ENCODE results near the gene WDR43. TPM values are rescaled to one million over a fixed set of nuclear protein-coding genes. Genes with fewer than 3 reads are reported as not detected.

The WDR43 gene
- total RNA-seq, 1 experiment from 2014 or later, result 112 TPM

GRCh38 chr2:28894470-28895188 is at the start of gene WDR43 (continued):
- TF ChIP-seq PREB (CRISPR knock-in tag; IDR thresholded peaks at IDR 0.05; ENCODE audit: borderline replicate concordance) (no peak), FOXP4 (CRISPR knock-in tag; IDR thresholded peaks at IDR 0.05) (no peak), FOXK1 (CRISPR knock-in tag; IDR thresholded peaks at IDR 0.05) (peak; percentile 77; the same call in 1 of the 2 replicates), ZNF416 (CRISPR knock-in tag; IDR thresholded peaks at IDR 0.05) (no peak), CREB1 (CRISPR knock-in tag; IDR thresholded peaks at IDR 0.05) (0 out of 2 replicates have a peak, but pooled peaks have one; percentile 60), RELA (CRISPR knock-in tag; IDR thresholded peaks at IDR 0.05; ENCODE audit: borderline replicate concordance) (no peak), TCF7 (CRISPR knock-in tag; IDR thresholded peaks at IDR 0.05; ENCODE audit: low read depth) (0 out of 2 replicates have a peak, but pooled peaks have one; percentile 67), SMAD4 (CRISPR knock-in tag; IDR thresholded peaks at IDR 0.05) (peak; percentile 63; the same call in 1 of the 2 replicates), ZNF532 (CRISPR knock-in tag; IDR thresholded peaks at IDR 0.05; ENCODE audit: borderline replicate concordance) (no peak), ZNF396 (CRISPR knock-in tag; IDR thresholded peaks at IDR 0.05; ENCODE audit: borderline replicate concordance) (no peak), E2F1 (CRISPR knock-in tag; IDR thresholded peaks at IDR 0.05) (0 out of 2 replicates have a peak, but pooled peaks have one; percentile 42)

- H3K36me3 Mint-ChIP-seq, result peaks cover 14% of the 10 kb centered on the region
- no peaks in the 10 kb centered on the region for H3K9me3 Mint-ChIP-seq
- no peaks in the 10 kb centered on the region for H3K4me1 Mint-ChIP-seq
- no peaks in the 10 kb centered on the region for H3K27me3 Mint-ChIP-seq (ENCODE audit: low read depth)
- ChIA-PET POLR2A (no interaction called here), CTCF (interaction anchor here (0.6 kb wide), 1 partner anchor 289 kb away, joined by 3 read pairs; no protein-coding TSS in a partner anchor)
- DNase-seq (ENCODE audit: low spot score) (no peak), ATAC-seq (no peak)
- H3K4me3 Mint-ChIP-seq, result no peak overlapping the region
- no peak overlapping the region for H3K27ac Mint-ChIP-seq
- TF ChIP-seq MLX (CRISPR knock-in tag; IDR thresholded peaks at IDR 0.05) (no peak), MYBL2 (CRISPR knock-in tag; IDR thresholded peaks at IDR 0.05) (no peak), FOXP1 (CRISPR knock-in tag; IDR thresholded peaks at IDR 0.05; ENCODE audit: borderline replicate concordance) (no peak), TEAD4 (CRISPR knock-in tag; IDR thresholded peaks at IDR 0.05) (no peak), ATF2 (CRISPR knock-in tag; IDR thresholded peaks at IDR 0.05; ENCODE audit: borderline replicate concordance, low read depth) (no peak), USF1 (CRISPR knock-in tag; IDR thresholded peaks at IDR 0.05) (no peak), NR3C1 (CRISPR knock-in tag; conservative IDR thresholded peaks at IDR 0.05; ENCODE audit: low read depth) (no peak), ZNF396 (CRISPR knock-in tag; IDR thresholded peaks at IDR 0.05; ENCODE audit: borderline replicate concordance) (no peak), NFE2L1 (CRISPR knock-in tag; IDR thresholded peaks at IDR 0.05) (no peak), ESRRA (CRISPR knock-in tag; IDR thresholded peaks at IDR 0.05; ENCODE audit: borderline replicate concordance) (no peak), USF2 (CRISPR knock-in tag; IDR thresholded peaks at IDR 0.05) (no peak), NFATC4 (CRISPR knock-in tag; IDR thresholded peaks at IDR 0.05) (no peak)
Measured at GRCh38 chr2:28855193-28855592, 39.3 kb upstream of the WDR43 start.

All from WTC11 (cell line).